RWPE2 (cell line): ENCODE results near the gene SIGLEC1.

Experiments
- ATAC-seq: fragments of 200-7000 bp; cut with Tn5 transposase; 3 replicates; pipeline ENCODE4 v1.9.1; 2021; ENCODE audit warnings: low read depth
- DNase-seq: peaks from one replicate; pipeline ENCODE4 v3.0.0-alpha.2; 2020; ENCODE audit warnings: low spot score
- H3K27ac ChIP-seq: fragments of 450-650 bp; 2 replicates; pipeline ENCODE4 v1.5.1; 2017; ENCODE audit warnings: mild to moderate bottlenecking; ENCODE audit not compliant: poor library complexity, severe bottlenecking
- H3K27me3 ChIP-seq: fragments of 250-450 bp; sonication (Bioruptor Pico); 2 replicates; pipeline ENCODE4 v1.5.1; 2021; ENCODE audit warnings: mild to moderate bottlenecking, moderate library complexity; ENCODE audit not compliant: insufficient read depth, poor library complexity, severe bottlenecking
- H3K36me3 ChIP-seq: fragments of 250-450 bp; sonication (Bioruptor Pico); 2 replicates; pipeline ENCODE4 v1.5.1; 2020; ENCODE audit warnings: low read depth, mild to moderate bottlenecking, moderate library complexity
- H3K4me1 ChIP-seq: fragments of 250-450 bp; sonication (Bioruptor Pico); 2 replicates; pipeline ENCODE4 v1.5.1; 2021; ENCODE audit warnings: mild to moderate bottlenecking, moderate library complexity; ENCODE audit not compliant: insufficient read depth, poor library complexity, severe bottlenecking
- H3K4me3 ChIP-seq: fragments of 250-450 bp; sonication (Bioruptor Pico); 2 replicates; pipeline ENCODE4 v1.5.1; 2021; ENCODE audit warnings: mild to moderate bottlenecking, moderate library complexity; ENCODE audit not compliant: severe bottlenecking
- H3K9me3 ChIP-seq: fragments of 250-450 bp; sonication (Bioruptor Pico); 2 replicates; pipeline ENCODE4 v1.5.1; 2021; ENCODE audit warnings: mild to moderate bottlenecking, moderate library complexity; ENCODE audit not compliant: severe bottlenecking
- TF ChIP-seq, protein P1 (sequence below): fragments of 450-650 bp; IDR thresholded peaks from one replicate; pipeline ENCODE4 v1.5.1; 2017; ENCODE audit warnings: mild to moderate bottlenecking, moderate library complexity; ENCODE audit not compliant: poor library complexity, severe bottlenecking

The SIGLEC1 gene

DNA sequence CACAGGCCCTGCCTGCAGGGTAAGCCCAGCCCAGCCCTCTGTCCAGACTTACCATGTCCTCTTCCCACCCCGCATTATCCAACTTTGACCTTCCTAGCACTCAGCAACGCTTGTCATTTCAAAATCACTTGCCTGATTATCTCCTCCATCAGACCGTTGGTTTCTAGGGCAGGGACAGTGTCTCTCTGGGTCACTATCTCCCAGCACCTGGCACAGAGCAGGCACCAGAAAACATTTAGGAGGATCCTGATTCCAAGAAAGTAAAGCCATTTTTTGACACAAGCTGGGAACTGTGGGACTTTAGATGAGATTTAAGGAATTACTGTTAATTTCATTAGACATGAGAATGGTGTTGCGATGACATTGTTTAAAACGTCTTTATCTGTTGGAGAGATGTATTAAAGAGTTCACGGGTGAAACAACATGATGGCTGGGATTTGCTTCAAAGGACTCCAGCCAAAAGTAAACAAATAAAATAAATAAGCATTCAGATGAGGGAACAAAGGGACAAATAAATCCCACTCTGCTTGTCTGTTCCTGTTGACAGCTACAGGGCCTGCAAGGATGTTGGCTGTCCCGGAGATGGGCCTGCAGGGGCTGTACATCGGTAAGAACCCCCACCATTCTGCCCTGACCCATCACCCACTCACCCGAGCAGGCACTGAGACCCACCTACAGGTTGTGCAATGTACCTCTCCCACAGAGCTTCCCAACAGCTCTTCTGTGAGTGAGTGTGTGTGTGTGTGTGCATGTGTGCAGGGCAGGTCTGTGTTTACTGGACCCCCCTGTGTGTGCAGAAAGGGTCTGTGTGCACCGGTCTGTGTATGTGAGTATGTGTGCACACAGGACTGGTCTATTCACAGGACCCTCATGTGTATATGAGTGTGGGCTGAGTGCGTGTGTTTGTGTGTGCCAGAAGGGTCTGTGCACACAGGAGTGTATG, 26.0 kb upstream of the SIGLEC1 start:
- TF ChIP-seq, protein P1, sequence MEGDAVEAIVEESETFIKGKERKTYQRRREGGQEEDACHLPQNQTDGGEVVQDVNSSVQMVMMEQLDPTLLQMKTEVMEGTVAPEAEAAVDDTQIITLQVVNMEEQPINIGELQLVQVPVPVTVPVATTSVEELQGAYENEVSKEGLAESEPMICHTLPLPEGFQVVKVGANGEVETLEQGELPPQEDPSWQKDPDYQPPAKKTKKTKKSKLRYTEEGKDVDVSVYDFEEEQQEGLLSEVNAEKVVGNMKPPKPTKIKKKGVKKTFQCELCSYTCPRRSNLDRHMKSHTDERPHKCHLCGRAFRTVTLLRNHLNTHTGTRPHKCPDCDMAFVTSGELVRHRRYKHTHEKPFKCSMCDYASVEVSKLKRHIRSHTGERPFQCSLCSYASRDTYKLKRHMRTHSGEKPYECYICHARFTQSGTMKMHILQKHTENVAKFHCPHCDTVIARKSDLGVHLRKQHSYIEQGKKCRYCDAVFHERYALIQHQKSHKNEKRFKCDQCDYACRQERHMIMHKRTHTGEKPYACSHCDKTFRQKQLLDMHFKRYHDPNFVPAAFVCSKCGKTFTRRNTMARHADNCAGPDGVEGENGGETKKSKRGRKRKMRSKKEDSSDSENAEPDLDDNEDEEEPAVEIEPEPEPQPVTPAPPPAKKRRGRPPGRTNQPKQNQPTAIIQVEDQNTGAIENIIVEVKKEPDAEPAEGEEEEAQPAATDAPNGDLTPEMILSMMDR = no peak
- H3K27me3 ChIP-seq = no peaks in the 10 kb centered on the region
- DNase-seq (no peak), ATAC-seq (no peak)
- H3K27ac ChIP-seq = no peak overlapping the region
- no peaks in the 10 kb centered on the region for H3K4me1 ChIP-seq
- H3K4me3 ChIP-seq = no peak overlapping the region
- H3K36me3 ChIP-seq = no peaks in the 10 kb centered on the region
- H3K9me3 ChIP-seq = no peaks in the 10 kb centered on the region

DNA sequence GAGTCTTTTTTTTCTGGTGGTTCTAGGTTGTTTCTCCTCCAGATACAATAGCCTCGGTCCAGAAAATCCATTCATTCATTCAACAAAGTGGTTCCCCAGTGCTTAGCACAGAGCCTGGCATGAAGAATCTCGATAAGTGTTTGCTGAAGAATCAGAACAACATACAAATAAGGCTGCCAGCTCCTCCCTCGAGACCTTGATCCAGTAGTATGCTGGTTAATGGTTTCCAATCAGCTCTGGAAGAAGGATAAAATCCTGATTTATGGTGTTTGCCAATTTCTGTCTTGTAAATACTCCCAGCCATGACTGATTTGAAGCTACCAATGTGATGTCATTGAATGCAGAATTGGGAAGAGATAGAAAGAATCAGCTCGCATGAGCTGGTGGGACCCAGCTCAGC, 23.4 kb upstream of the SIGLEC1 start:
- H3K4me1 ChIP-seq = no peaks in the 10 kb centered on the region
- H3K4me3 ChIP-seq = no peak overlapping the region
- H3K9me3 ChIP-seq = no peaks in the 10 kb centered on the region
- DNase-seq (no peak), ATAC-seq (no peak)
- no peaks in the 10 kb centered on the region for H3K36me3 ChIP-seq
- no peak overlapping the region for H3K27ac ChIP-seq
- TF ChIP-seq, protein P1 = no peak
- H3K27me3 ChIP-seq = no peaks in the 10 kb centered on the region

DNA sequence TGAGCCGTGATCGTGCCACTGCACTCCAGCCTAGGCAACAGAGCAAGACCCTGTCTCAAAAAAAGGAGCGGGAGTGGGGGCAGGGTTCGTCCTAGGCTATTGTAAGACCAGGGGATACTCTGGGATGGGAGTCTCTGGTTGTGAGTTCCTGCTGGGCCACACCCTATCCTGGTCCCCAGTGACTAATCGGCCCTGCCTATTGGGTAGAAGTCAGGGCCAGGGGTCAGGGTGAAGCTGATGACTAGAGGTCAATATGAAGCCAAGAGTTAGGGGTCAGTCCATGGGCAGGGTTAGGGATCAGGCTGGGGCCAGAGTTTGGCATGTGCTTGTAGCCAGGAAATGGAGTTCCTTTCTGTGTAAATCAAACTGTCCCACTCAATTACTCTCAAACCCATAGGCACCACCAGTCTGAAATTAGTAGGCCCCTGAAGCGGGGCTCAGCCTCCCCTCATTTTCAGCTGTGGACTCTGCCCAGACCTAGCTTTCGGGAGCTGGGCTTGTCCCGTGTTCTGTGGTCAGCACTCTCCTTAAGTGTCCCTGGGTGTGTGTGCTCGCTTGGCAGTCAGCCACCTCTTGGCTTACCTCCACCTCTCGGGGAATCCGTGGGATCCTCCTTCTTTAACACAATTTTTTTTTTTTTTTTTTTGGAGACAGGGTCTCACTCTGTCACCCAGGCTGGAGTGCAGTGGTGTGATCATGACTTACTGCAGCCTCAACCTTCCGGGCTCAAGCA, 21.9 kb upstream of the SIGLEC1 start:
- TF ChIP-seq, protein P1 = no peak
- H3K27ac ChIP-seq = no peak overlapping the region
- H3K36me3 ChIP-seq = no peaks in the 10 kb centered on the region
- ATAC-seq = 0 out of 3 replicates have a peak, but pooled peaks have one; percentile 15
- DNase-seq = no peak
- H3K9me3 ChIP-seq = no peaks in the 10 kb centered on the region
- H3K27me3 ChIP-seq = no peaks in the 10 kb centered on the region
- H3K4me1 ChIP-seq = no peaks in the 10 kb centered on the region
- no peak overlapping the region for H3K4me3 ChIP-seq

DNA sequence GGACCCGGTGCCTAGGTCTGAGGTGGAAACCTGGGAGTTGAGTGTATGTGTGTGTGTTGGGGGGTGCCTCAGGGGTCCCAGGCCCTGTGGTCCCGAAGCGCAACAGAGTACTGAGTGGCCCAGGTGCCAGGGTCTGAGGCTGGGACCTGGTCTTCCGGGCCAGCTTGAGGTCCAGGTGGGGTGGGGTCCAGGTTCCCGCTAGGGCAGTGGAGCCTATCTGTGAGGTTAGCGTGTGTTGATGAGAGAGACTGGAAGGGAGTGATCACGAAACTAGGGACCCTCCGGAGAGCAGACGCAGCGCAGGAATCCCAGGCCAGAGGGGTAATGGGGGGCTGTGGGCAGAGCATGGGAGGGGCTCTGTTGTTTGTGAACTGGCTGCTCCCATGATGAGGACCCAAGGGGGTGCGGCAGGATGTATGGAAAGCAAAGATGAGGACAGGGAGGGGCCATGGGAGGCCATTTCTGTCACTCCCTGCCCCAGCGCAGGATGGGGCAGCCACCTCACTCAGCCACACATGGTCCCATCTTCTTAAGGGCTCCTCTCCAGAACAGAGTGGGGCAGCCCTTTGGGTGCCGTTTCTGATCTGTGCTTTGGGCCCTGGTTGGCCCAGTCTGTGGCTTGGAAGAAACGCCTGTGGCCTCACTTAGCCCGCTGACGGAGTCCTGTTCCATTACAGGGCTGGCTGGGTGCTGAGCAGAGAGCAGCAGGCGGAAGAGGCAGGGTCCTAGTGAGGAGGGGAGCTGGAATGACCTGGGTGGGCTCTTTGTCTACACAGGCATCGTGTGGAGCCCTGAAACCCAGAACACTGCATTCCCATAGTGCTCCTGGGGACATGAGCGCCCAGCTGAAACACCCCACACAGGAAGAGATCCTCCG, 21.0 kb upstream of the SIGLEC1 start:
- ATAC-seq (no peak), DNase-seq (no peak)
- Histone ChIP-seq H3K27ac (no peak overlapping the region), H3K27me3 (no peaks in the 10 kb centered on the region), H3K36me3 (no peaks in the 10 kb centered on the region), H3K4me1 (peaks cover 7% of the 10 kb centered on the region), H3K4me3 (no peak overlapping the region), H3K9me3 (no peaks in the 10 kb centered on the region)
- TF ChIP-seq, protein P1 = no peak
